Neural crest cell (in vitro differentiated cells): ENCODE measurements around the gene WDR43. TPM values are rescaled to one million over a fixed set of nuclear protein-coding genes. Genes with fewer than 3 reads are reported as not detected.

ENCODE experiments used
- DNase-seq: peaks from one replicate; pipeline ENCODE4 v3.0.0; 2021; ENCODE audit warnings: low read depth, mixed read lengths, low spot score
- H3K27ac Mint-ChIP-seq: one replicate; pipeline ENCODE4 v1.8.0; 2021; ENCODE audit warnings: mild to moderate bottlenecking, mixed read lengths; ENCODE audit not compliant: unreplicated experiment
- H3K27me3 Mint-ChIP-seq: 2 replicates; pipeline ENCODE4 v1.8.0; 2021; ENCODE audit warnings: low read depth, mild to moderate bottlenecking, mixed read lengths
- H3K36me3 Mint-ChIP-seq: 2 replicates; pipeline ENCODE4 v1.8.0; 2021; ENCODE audit warnings: low read depth, mild to moderate bottlenecking, mixed read lengths
- H3K4me1 Mint-ChIP-seq: 2 replicates; pipeline ENCODE4 v1.8.0; 2021; ENCODE audit warnings: mixed read lengths
- H3K4me3 Mint-ChIP-seq: one replicate; pipeline ENCODE4 v1.8.0; 2021; ENCODE audit warnings: mild to moderate bottlenecking, mixed read lengths
- H3K9me3 Mint-ChIP-seq: 2 replicates; pipeline ENCODE4 v1.8.0; 2021; ENCODE audit warnings: mixed read lengths
- CTCF ChIP-seq: fragments of 200-600 bp; sonication (generic); conservative IDR thresholded peaks from 2 replicates; pipeline ENCODE4 v1.5.0; 2021; ENCODE audit warnings: antibody characterized with exemption, mild to moderate bottlenecking
- total RNA-seq: library from RNA; stranded (reverse); gene quantifications from 2 replicates; pipeline ENCODE4 v1.2.1, GENCODE V29; 2021

WDR43 gene
- total RNA-seq, 1 donor from 2014 or later = 70.6 TPM

DNA sequence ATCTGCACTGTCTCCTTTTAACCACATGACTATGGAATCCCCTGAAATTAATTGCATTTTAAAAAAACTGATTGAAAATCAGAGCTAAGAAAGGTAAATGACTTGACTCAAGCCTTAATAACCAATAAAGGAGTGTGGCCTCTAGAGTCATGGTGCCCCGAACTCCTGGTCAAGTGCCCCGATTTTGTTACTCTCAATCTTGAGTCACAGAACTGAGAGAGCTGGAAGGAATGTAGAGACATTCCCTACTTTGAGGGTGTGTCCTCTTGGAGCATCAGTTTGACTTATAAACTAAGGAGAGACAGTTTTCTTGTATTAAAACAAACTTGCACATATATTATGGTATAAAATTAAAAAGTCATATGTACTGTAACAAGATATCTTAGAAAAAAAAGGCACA, 2.4 kb downstream of the WDR43 start:
- Mint-ChIP-seq H3K27ac (no peak overlapping the region), H3K4me1 (peaks cover 51% of the 10 kb centered on the region), H3K27me3 (peaks cover 11% of the 10 kb centered on the region), H3K4me3 (peak overlapping the region; percentile 75), H3K36me3 (no peaks in the 10 kb centered on the region), H3K9me3 (no peaks in the 10 kb centered on the region)
- no peak for TF ChIP-seq CTCF
- no peak for DNase-seq

DNA sequence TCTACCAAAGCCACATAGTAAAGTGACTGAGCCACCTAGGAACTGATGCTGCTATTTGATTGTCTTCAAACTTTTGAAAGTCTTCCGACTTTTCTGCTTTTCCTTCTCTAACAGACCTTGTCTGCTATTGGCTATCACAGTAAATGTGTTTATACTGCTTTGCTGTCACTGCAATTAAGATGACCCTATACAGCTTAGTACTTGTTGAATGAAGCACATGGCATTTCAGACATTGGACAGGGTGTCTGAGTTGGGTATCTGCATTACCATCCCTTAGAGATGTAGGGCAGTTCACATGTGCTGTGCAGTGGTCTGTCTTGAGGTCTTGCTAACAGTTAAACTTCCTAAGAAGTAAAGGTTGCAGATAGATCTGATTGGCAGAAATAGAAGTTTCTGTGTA, 3.6 kb downstream of the WDR43 start:
- H3K36me3 Mint-ChIP-seq = peaks cover 3% of the 10 kb centered on the region
- peaks cover 8% of the 10 kb centered on the region for H3K27me3 Mint-ChIP-seq
- H3K27ac Mint-ChIP-seq = no peak overlapping the region
- H3K4me1 Mint-ChIP-seq = peaks cover 51% of the 10 kb centered on the region
- no peaks in the 10 kb centered on the region for H3K9me3 Mint-ChIP-seq
- no peak for DNase-seq
- TF ChIP-seq CTCF = no peak
- H3K4me3 Mint-ChIP-seq = peak overlapping the region; percentile 31

DNA sequence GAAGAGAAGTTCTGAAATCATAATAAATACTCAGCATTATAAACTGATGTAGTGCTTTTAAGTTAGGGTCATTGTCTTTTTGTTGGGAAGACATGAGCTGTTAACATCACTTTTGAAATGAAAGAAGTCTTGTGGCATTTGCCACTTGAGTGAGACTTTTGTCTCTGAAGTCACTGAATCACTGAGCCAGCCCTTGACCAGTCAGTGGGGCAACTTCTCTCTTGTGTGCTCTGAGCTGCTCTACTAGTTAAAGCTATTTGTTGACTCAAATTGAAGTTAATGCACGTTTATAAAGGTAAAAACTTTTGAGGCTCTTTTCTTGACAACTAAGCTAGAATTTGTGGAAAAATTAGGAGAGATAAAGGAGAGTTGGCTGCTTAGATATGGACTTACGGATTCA, 6.7 kb downstream of the WDR43 start:
- peaks cover 42% of the 10 kb centered on the region for H3K4me1 Mint-ChIP-seq
- TF ChIP-seq CTCF = no peak
- H3K9me3 Mint-ChIP-seq = no peaks in the 10 kb centered on the region
- H3K27me3 Mint-ChIP-seq = no peaks in the 10 kb centered on the region
- no peak for DNase-seq
- H3K36me3 Mint-ChIP-seq = peaks cover 5% of the 10 kb centered on the region
- H3K4me3 Mint-ChIP-seq = no peak overlapping the region
- no peak overlapping the region for H3K27ac Mint-ChIP-seq

- Mint-ChIP-seq H3K4me1 (peaks cover 35% of the 10 kb centered on the region), H3K4me3 (no peak overlapping the region), H3K36me3 (peaks cover 11% of the 10 kb centered on the region), H3K9me3 (no peaks in the 10 kb centered on the region), H3K27me3 (no peaks in the 10 kb centered on the region), H3K27ac (no peak overlapping the region)
- no peak for DNase-seq
- no peak for TF ChIP-seq CTCF
Observed at GRCh38 chr2:28901841-28902240, 7.4 kb downstream of the WDR43 start.

DNA sequence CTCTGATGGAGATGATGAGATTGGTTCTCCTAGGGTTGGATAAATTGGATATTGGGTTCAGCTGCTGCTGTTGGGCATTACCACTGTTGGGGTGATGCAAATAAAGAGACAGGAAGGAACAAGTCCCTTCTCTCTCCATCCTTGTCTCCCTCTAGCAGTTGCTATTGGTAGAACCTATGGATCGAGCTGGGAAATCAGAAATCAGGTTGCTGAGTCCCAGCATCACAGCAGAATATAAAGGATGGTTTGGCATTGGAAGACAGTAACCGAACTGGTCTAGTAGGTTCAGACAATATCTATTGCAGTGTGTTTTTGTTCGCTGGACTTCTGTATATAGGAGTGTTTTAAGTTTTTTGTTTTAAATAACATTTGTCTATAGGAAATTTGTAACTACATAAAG, 8.1 kb downstream of the WDR43 start:
- DNase-seq = no peak
- H3K27me3 Mint-ChIP-seq = no peaks in the 10 kb centered on the region
- no peaks in the 10 kb centered on the region for H3K9me3 Mint-ChIP-seq
- peaks cover 14% of the 10 kb centered on the region for H3K36me3 Mint-ChIP-seq
- H3K4me1 Mint-ChIP-seq = peaks cover 28% of the 10 kb centered on the region
- no peak overlapping the region for H3K27ac Mint-ChIP-seq
- no peak for TF ChIP-seq CTCF
- no peak overlapping the region for H3K4me3 Mint-ChIP-seq

DNA sequence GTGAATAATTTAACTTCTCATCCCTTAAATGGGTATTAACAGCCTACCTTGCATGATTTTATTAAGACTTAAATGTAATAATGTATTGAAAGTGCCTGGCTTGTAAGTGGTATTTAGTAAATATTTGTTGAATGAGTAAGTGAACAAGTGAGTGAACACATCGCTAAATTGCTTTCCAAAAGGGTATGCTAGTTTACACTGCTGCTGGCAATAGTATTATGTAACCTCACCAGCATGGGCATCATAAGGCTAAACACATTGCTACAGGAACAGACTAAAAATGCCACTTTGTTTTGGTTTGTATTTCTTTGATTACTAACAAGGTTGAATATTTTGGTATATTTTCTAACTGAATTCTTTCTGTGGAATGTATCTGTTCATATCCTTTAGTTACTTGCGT, 9.8 kb downstream of the WDR43 start:
- Mint-ChIP-seq H3K36me3 (peaks cover 20% of the 10 kb centered on the region), H3K4me3 (no peak overlapping the region)

More for the DNA sequence above, 9.8 kb downstream of the WDR43 start:
- peaks cover 14% of the 10 kb centered on the region for H3K4me1 Mint-ChIP-seq
- no peak for DNase-seq
- H3K27me3 Mint-ChIP-seq = no peaks in the 10 kb centered on the region
- no peaks in the 10 kb centered on the region for H3K9me3 Mint-ChIP-seq
- H3K27ac Mint-ChIP-seq = no peak overlapping the region
- TF ChIP-seq CTCF = no peak
